H9 (cell line): ENCODE results near the gene ENPP6. TPM values are rescaled to one million over a fixed set of nuclear protein-coding genes. Genes with fewer than 3 reads are reported as not detected.

ENCODE experiments used
- DNase-seq: peaks from one replicate; pipeline ENCODE4 v3.0.0-alpha.2; 2017
- H2AFZ ChIP-seq: one replicate; pipeline ENCODE4 v1.6.1; 2013; ENCODE audit warnings: mild to moderate bottlenecking, low read length, control low read depth, moderate library complexity
- H2AK5ac ChIP-seq: 2 replicates; pipeline ENCODE4 v1.6.1; 2013; ENCODE audit warnings: low read length, control low read depth, mixed read lengths; ENCODE audit not compliant: insufficient read length
- H2BK120ac ChIP-seq: one replicate; pipeline ENCODE4 v1.6.1; 2013; ENCODE audit warnings: low read depth, mild to moderate bottlenecking, low read length, control low read depth, inconsistent platforms; ENCODE audit not compliant: poor library complexity, severe bottlenecking
- H2BK12ac ChIP-seq: 2 replicates; pipeline ENCODE4 v1.6.1; 2013; ENCODE audit warnings: low read length, control low read depth, mixed read lengths, low read depth; ENCODE audit not compliant: insufficient read length
- H2BK15ac ChIP-seq: 2 replicates; pipeline ENCODE4 v1.6.1; 2013; ENCODE audit warnings: low read depth, low read length, control low read depth
- H2BK20ac ChIP-seq: one replicate; pipeline ENCODE4 v1.6.1; 2013; ENCODE audit warnings: low read depth, mild to moderate bottlenecking, low read length, control low read depth, inconsistent platforms; ENCODE audit not compliant: poor library complexity, severe bottlenecking
- H2BK5ac ChIP-seq: 2 replicates; pipeline ENCODE4 v1.6.1; 2013; ENCODE audit warnings: low read length, control low read depth, mixed read lengths; ENCODE audit not compliant: insufficient read length
- H3K14ac ChIP-seq: 2 replicates; pipeline ENCODE4 v1.6.1; 2013; ENCODE audit warnings: low read length, control low read depth; ENCODE audit not compliant: insufficient read depth
- H3K18ac ChIP-seq: 2 replicates; pipeline ENCODE4 v1.6.1; 2013; ENCODE audit warnings: low read depth, mild to moderate bottlenecking, mixed read lengths, low read length, control low read depth; ENCODE audit not compliant: insufficient read length
- H3K23ac ChIP-seq: 2 replicates; pipeline ENCODE4 v1.6.1; 2013; ENCODE audit warnings: low read length, control low read depth, mixed read lengths, low read depth; ENCODE audit not compliant: insufficient read length
- H3K23me2 ChIP-seq: 2 replicates; pipeline ENCODE4 v1.6.1; 2013; ENCODE audit warnings: low read depth, mild to moderate bottlenecking, mixed read lengths, low read length, control low read depth; ENCODE audit not compliant: insufficient read length, poor library complexity, severe bottlenecking
- H3K27ac ChIP-seq: 2 replicates; pipeline ENCODE4 v1.5.1; 2013; ENCODE audit warnings: low read length, control low read depth, mixed read lengths, low read depth; ENCODE audit not compliant: insufficient read length
- H3K27me3 ChIP-seq: 2 replicates; pipeline ENCODE4 v1.6.1; 2013; ENCODE audit warnings: low read length, control low read depth, inconsistent platforms; ENCODE audit not compliant: insufficient read depth
- H3K4ac ChIP-seq: 2 replicates; pipeline ENCODE4 v1.6.1; 2013; ENCODE audit warnings: low read depth, mild to moderate bottlenecking, control low read depth, inconsistent platforms, low read length, moderate library complexity
- H3K4me1 ChIP-seq: 2 replicates; pipeline ENCODE4 v1.6.1; 2013; ENCODE audit warnings: low read length, control low read depth, inconsistent platforms; ENCODE audit not compliant: insufficient read depth
- H3K4me2 ChIP-seq: 2 replicates; pipeline ENCODE4 v1.6.1; 2013; ENCODE audit warnings: low read length, control low read depth, mixed read lengths; ENCODE audit not compliant: insufficient read length, insufficient read depth
- H3K56ac ChIP-seq: 2 replicates; pipeline ENCODE4 v1.6.1; 2013; ENCODE audit warnings: low read depth, mild to moderate bottlenecking, mixed read lengths, low read length, control low read depth; ENCODE audit not compliant: insufficient read length
- H3K79me1 ChIP-seq: 2 replicates; pipeline ENCODE4 v1.6.1; 2013; ENCODE audit warnings: low read depth, mild to moderate bottlenecking, moderate library complexity, low read length, control low read depth, inconsistent platforms; ENCODE audit not compliant: insufficient read depth, poor library complexity, severe bottlenecking
- H3K79me2 ChIP-seq: 2 replicates; pipeline ENCODE4 v1.6.1; 2013; ENCODE audit warnings: low read length, control low read depth, inconsistent platforms; ENCODE audit not compliant: insufficient read depth
- H3K9ac ChIP-seq: 2 replicates; pipeline ENCODE4 v1.6.1; 2013; ENCODE audit warnings: low read length, control low read depth, mixed read lengths; ENCODE audit not compliant: insufficient read length; ENCODE audit errors: extremely low read depth
- H3K9me3 ChIP-seq: one replicate; pipeline ENCODE4 v1.6.1; 2013; ENCODE audit warnings: low read depth, low read length, inconsistent platforms; ENCODE audit not compliant: control insufficient read depth
- H3T11ph ChIP-seq: one replicate; pipeline ENCODE4 v1.6.1; 2013; ENCODE audit warnings: mild to moderate bottlenecking, low read length, control low read depth, inconsistent platforms
- H4K20me1 ChIP-seq: one replicate; pipeline ENCODE4 v1.6.1; 2013; ENCODE audit not compliant: control insufficient read depth, insufficient read length, insufficient read depth
- H4K5ac ChIP-seq: 2 replicates; pipeline ENCODE4 v1.6.1; 2013; ENCODE audit warnings: low read depth, mild to moderate bottlenecking, mixed read lengths, low read length, control low read depth; ENCODE audit not compliant: insufficient read length
- H4K8ac ChIP-seq: replicated peaks from 2 replicates; pipeline ENCODE4 v1.6.1; 2013; ENCODE audit warnings: low read length, control low read depth, mixed read lengths, low read depth; ENCODE audit not compliant: insufficient read length
- H4K91ac ChIP-seq: 2 replicates; pipeline ENCODE4 v1.6.1; 2013; ENCODE audit warnings: low read depth, mild to moderate bottlenecking, moderate library complexity, mixed read lengths, low read length, control low read depth; ENCODE audit not compliant: insufficient read length
- H3K27ac Mint-ChIP-seq, 3 experiments: 2 replicates in 2 of 3; 3 replicates in 1 of 3; pipeline ENCODE4 v1.8.0; 2020 to 2021; ENCODE audit warnings: mixed read lengths in 3 of 3, mild to moderate bottlenecking in 1 of 3, moderate library complexity in 1 of 3
- H3K27me3 Mint-ChIP-seq: 2 replicates; pipeline ENCODE4 v1.8.0; 2021; ENCODE audit warnings: low read depth, mild to moderate bottlenecking, moderate library complexity, mixed read lengths
- H3K36me3 Mint-ChIP-seq, 3 experiments: 2 replicates in 2 of 3; 3 replicates in 1 of 3; pipeline ENCODE4 v1.8.0; 2020 to 2021; ENCODE audit warnings: low read depth in 3 of 3, mixed read lengths in 3 of 3; ENCODE audit not compliant: insufficient read depth in 1 of 3
- H3K4me1 Mint-ChIP-seq, 2 experiments: 2 replicates each; pipeline ENCODE4 v1.8.0; 2020; ENCODE audit warnings: mixed read lengths in 2 of 2
- H3K4me3 Mint-ChIP-seq, 2 experiments: 2 replicates in 1 of 2; 3 replicates in 1 of 2; pipeline ENCODE4 v1.8.0; 2020 to 2021; ENCODE audit warnings: mild to moderate bottlenecking in 2 of 2, mixed read lengths in 2 of 2, moderate library complexity in 1 of 2
- H3K9me3 Mint-ChIP-seq, 2 experiments: 2 replicates in 1 of 2; 3 replicates in 1 of 2; pipeline ENCODE4 v1.8.0; 2020; ENCODE audit warnings: mild to moderate bottlenecking in 2 of 2, mixed read lengths in 2 of 2, moderate library complexity in 1 of 2
- WGBS: extraction: QIAGEN DNeasy Blood & Tissue Kit; methylation state at CpG from one replicate; pipeline ENCODE4 v1.1.7; 2013; ENCODE audit warnings: missing lambda C conversion rate, low lambda C conversion rate, mixed read lengths; ENCODE audit not compliant: insufficient read length; ENCODE audit errors: extremely low coverage; 5-methylcytosine and 5-hydroxymethylcytosine counted together
- total RNA-seq: library from RNA; stranded (reverse); gene quantifications from 2 replicates; pipeline ENCODE4 v1.2.1, GENCODE V29; 2021
- TF ChIP-seq, protein P1 (sequence below): fragments of 200-600 bp; sonication (generic); conservative IDR thresholded peaks from 3 replicates; pipeline ENCODE4 v1.8.0; 2021; ENCODE audit warnings: antibody characterized with exemption, mild to moderate bottlenecking

ENPP6 gene
- total RNA-seq, 1 experiment from 2014 or later = not detected

GRCh38 chr4:184199780-184200179, 17.9 kb downstream of the ENPP6 start:
- no peak overlapping the region for H3K27ac Mint-ChIP-seq
- no CpG with 5 or more reads among the region's 5 CpGs for WGBS
- no peaks in the 10 kb centered on the region for H4K20me1 ChIP-seq

More at GRCh38 chr4:184199780-184200179, 17.9 kb downstream of the ENPP6 start:
- H3K4me1 Mint-ChIP-seq = peaks cover 15 to 20% of the 10 kb centered on the region in 2 experiments
- H4K8ac ChIP-seq = no peak overlapping the region
- no peak overlapping the region for H3K4ac ChIP-seq
- TF ChIP-seq, protein P1, sequence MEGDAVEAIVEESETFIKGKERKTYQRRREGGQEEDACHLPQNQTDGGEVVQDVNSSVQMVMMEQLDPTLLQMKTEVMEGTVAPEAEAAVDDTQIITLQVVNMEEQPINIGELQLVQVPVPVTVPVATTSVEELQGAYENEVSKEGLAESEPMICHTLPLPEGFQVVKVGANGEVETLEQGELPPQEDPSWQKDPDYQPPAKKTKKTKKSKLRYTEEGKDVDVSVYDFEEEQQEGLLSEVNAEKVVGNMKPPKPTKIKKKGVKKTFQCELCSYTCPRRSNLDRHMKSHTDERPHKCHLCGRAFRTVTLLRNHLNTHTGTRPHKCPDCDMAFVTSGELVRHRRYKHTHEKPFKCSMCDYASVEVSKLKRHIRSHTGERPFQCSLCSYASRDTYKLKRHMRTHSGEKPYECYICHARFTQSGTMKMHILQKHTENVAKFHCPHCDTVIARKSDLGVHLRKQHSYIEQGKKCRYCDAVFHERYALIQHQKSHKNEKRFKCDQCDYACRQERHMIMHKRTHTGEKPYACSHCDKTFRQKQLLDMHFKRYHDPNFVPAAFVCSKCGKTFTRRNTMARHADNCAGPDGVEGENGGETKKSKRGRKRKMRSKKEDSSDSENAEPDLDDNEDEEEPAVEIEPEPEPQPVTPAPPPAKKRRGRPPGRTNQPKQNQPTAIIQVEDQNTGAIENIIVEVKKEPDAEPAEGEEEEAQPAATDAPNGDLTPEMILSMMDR = no peak
- H4K5ac ChIP-seq = no peak overlapping the region
- H3K4me1 ChIP-seq = no peaks in the 10 kb centered on the region
- H3K14ac ChIP-seq = no peak overlapping the region
- no peak overlapping the region for H3K4me2 ChIP-seq
- no peaks in the 10 kb centered on the region for H3K79me2 ChIP-seq
- no peaks in the 10 kb centered on the region for H3K23me2 ChIP-seq
- no peak overlapping the region for H2BK15ac ChIP-seq
- H2BK5ac ChIP-seq = no peak overlapping the region
- H2AK5ac ChIP-seq = no peak overlapping the region
- no peaks in the 10 kb centered on the region for H3K79me1 ChIP-seq
- no peaks in the 10 kb centered on the region for H3K9me3 ChIP-seq
- H3K27ac ChIP-seq = no peak overlapping the region
- H3K18ac ChIP-seq = no peak overlapping the region
- H4K91ac ChIP-seq = no peak overlapping the region
- peaks cover 0 to 3% of the 10 kb centered on the region in 2 experiments; a peak in 1 of 5 replicates for H3K9me3 Mint-ChIP-seq
- H3K23ac ChIP-seq = no peak overlapping the region
- H3K4me3 Mint-ChIP-seq = no peak overlapping the region
- no peak overlapping the region for H2AFZ ChIP-seq
- peaks cover 2% of the 10 kb centered on the region; the same call in 1 of the 2 replicates for H3K27me3 Mint-ChIP-seq
- H3K36me3 Mint-ChIP-seq = no peaks in the 10 kb centered on the region; a peak in 2 of 7 replicates
- no peak overlapping the region for H2BK20ac ChIP-seq
- H2BK120ac ChIP-seq = no peak overlapping the region
- H3K27me3 ChIP-seq = peaks cover 3% of the 10 kb centered on the region; the same call in 1 of the 2 replicates
- no peak for DNase-seq
- no peak overlapping the region for H2BK12ac ChIP-seq
- H3T11ph ChIP-seq = no peak overlapping the region
- H3K56ac ChIP-seq = no peak overlapping the region
- no peak overlapping the region for H3K9ac ChIP-seq
